ENCODE data around the gene NRXN3.
"Not testable (repeated sequence)": the region's sequence is repeated elsewhere in the genome, so short reads cannot be mapped to it uniquely, and the experiment has no call there.

GRCh38 chr14:78487573-78487972 lies 317.4 kb downstream of the NRXN3 start:
- not testable (repeated sequence) for TF ChIP-seq CTCF (IDR thresholded peaks at IDR 0.05; ENCODE audit: low read depth, low read length, missing input control); SP1 (IDR thresholded peaks at IDR 0.05); EGR1 (IDR thresholded peaks at IDR 0.05; ENCODE audit: low read depth in 2 of 2); JUND (IDR thresholded peaks at IDR 0.05)
